Measurements from ENCODE around the gene YIF1B.

- TF ChIP-seq, protein P1, sequence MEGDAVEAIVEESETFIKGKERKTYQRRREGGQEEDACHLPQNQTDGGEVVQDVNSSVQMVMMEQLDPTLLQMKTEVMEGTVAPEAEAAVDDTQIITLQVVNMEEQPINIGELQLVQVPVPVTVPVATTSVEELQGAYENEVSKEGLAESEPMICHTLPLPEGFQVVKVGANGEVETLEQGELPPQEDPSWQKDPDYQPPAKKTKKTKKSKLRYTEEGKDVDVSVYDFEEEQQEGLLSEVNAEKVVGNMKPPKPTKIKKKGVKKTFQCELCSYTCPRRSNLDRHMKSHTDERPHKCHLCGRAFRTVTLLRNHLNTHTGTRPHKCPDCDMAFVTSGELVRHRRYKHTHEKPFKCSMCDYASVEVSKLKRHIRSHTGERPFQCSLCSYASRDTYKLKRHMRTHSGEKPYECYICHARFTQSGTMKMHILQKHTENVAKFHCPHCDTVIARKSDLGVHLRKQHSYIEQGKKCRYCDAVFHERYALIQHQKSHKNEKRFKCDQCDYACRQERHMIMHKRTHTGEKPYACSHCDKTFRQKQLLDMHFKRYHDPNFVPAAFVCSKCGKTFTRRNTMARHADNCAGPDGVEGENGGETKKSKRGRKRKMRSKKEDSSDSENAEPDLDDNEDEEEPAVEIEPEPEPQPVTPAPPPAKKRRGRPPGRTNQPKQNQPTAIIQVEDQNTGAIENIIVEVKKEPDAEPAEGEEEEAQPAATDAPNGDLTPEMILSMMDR (IDR thresholded peaks at IDR 0.05) = no peak
- no peak for TF ChIP-seq POLR2A (IDR thresholded peaks at IDR 0.05)
These were observed 27.5 kb downstream of the YIF1B start for GRCh38 chr19:38288123-38288855.

All from esophagus squamous epithelium (tissue), 4 donors.